Measurements from ENCODE around the gene FADS1.

DNA sequence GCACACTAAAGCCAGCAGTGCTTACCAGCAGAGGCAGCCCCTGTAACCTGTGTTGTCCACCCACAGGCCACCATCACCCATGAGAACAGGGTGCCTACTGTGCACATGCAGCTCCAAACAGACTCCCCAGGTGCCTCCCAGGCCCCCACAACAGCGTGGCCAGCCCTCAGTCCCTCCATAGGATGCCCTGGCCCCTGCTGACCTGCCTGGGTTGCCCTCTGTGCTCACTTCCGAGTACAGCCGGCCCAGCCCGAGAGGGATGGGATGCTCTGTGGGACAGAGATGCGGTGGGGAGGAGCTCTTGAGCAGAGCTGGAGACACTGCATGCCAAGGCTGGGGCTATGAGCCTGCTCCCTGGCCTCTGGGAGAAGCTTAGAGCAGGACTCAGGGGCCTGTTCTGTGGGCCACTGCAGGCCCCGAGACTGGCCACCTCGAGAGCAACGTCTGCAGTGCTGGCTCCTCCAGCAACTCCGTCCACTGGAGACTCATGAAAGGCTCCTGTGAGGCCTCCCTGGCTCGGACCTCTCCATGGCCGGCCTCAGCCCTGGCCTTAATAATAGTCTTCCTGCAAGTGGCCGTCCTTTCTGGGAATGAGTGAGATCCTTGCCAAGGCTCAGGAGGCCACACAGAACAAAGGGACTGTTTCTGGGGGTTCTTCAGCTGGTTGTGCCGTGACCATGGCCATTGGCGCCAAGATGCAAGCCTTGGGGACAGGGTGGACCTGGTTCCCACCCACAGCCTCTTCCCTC, 38.3 kb upstream of the FADS1 start:
- TF ChIP-seq, protein P1, sequence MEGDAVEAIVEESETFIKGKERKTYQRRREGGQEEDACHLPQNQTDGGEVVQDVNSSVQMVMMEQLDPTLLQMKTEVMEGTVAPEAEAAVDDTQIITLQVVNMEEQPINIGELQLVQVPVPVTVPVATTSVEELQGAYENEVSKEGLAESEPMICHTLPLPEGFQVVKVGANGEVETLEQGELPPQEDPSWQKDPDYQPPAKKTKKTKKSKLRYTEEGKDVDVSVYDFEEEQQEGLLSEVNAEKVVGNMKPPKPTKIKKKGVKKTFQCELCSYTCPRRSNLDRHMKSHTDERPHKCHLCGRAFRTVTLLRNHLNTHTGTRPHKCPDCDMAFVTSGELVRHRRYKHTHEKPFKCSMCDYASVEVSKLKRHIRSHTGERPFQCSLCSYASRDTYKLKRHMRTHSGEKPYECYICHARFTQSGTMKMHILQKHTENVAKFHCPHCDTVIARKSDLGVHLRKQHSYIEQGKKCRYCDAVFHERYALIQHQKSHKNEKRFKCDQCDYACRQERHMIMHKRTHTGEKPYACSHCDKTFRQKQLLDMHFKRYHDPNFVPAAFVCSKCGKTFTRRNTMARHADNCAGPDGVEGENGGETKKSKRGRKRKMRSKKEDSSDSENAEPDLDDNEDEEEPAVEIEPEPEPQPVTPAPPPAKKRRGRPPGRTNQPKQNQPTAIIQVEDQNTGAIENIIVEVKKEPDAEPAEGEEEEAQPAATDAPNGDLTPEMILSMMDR (IDR thresholded peaks at IDR 0.05) = no peak
- no peak for TF ChIP-seq POLR2A (IDR thresholded peaks at IDR 0.05)
